A673 (cell line): Measurements from ENCODE around the gene SEMG1. TPM values are rescaled to one million over a fixed set of nuclear protein-coding genes. Genes with fewer than 3 reads are reported as not detected.

Experiments
- BruUV-seq: library from RNA; stranded (reverse); fragments of 400-500 nt; replicated peaks from 2 replicates; lab custom pipeline; 2021; lab: Mats Ljungman, UMichigan
- CTCF ChIA-PET: fragments of 300-600 bp; sonication (Branson Sonifier 250); formaldehyde crosslinking; loops from one replicate; lab custom pipeline; 2022; ENCODE audit warnings: antibody characterized with exemption; lab: Charles Lee
- POLR2A ChIA-PET: fragments of 300-600 bp; sonication (Branson Sonifier 250); formaldehyde crosslinking; loops from one replicate; lab custom pipeline; 2022; ENCODE audit warnings: antibody characterized with exemption; ENCODE audit not compliant: low non-redundant PET; lab: Charles Lee
- DNase-seq: peaks from one replicate; pipeline ENCODE4 v3.0.0-alpha.2; 2015; ENCODE audit warnings: low spot score
- H3K27ac ChIP-seq: fragments of 200-600 bp; sonication (generic); 2 replicates; pipeline ENCODE4 v1.5.1; 2016; ENCODE audit warnings: mixed run types, low read depth, mild to moderate bottlenecking, mixed read lengths, antibody characterized with exemption, low read length; ENCODE audit not compliant: poor library complexity, severe bottlenecking
- H3K27me3 ChIP-seq: fragments of 200-600 bp; sonication (generic); replicated peaks from 2 replicates; pipeline ENCODE4 v1.6.1; 2017; ENCODE audit warnings: mixed run types, low read depth, mild to moderate bottlenecking, mixed read lengths, antibody characterized with exemption, low read length; ENCODE audit not compliant: insufficient read depth, poor library complexity
- H3K36me3 ChIP-seq: fragments of 200-600 bp; sonication (generic); 2 replicates; pipeline ENCODE4 v1.6.1; 2016; ENCODE audit warnings: mixed run types, mild to moderate bottlenecking, mixed read lengths, antibody characterized with exemption, low read length; ENCODE audit not compliant: insufficient read depth, poor library complexity, severe bottlenecking
- H3K4me1 ChIP-seq: fragments of 200-600 bp; sonication (generic); 2 replicates; pipeline ENCODE4 v1.6.1; 2017; ENCODE audit warnings: mixed run types, mild to moderate bottlenecking, mixed read lengths, antibody characterized with exemption, low read length; ENCODE audit not compliant: insufficient read depth, poor library complexity, severe bottlenecking
- H3K4me3 ChIP-seq: fragments of 200-600 bp; sonication (generic); 2 replicates; pipeline ENCODE4 v1.5.1; 2016; ENCODE audit warnings: low read depth, mixed run types, mild to moderate bottlenecking, mixed read lengths, low read length; ENCODE audit not compliant: poor library complexity, severe bottlenecking
- H3K9me3 ChIP-seq: fragments of 200-600 bp; sonication (generic); 2 replicates; pipeline ENCODE4 v1.6.1; 2016; ENCODE audit warnings: mixed run types, low read depth, mild to moderate bottlenecking, mixed read lengths, antibody characterized with exemption, low read length; ENCODE audit not compliant: poor library complexity, severe bottlenecking
- EZH2 ChIP-seq: fragments of 200-600 bp; sonication (generic); IDR thresholded peaks from 2 replicates; pipeline ENCODE4 v1.6.1; 2017; ENCODE audit warnings: borderline replicate concordance, low read depth, mild to moderate bottlenecking, mixed read lengths, antibody characterized with exemption, low read length; ENCODE audit not compliant: poor library complexity, severe bottlenecking
- intact Hi-C: fragments of 100-400 bp; cut with micrococcal nuclease; formaldehyde crosslinking; loops from one replicate; pipeline ENCODE4 v1.10.0; 2022; ENCODE audit not compliant: unreplicated experiment
- total RNA-seq: library from RNA; stranded (reverse); gene quantifications from 2 replicates; pipeline ENCODE4 v1.2.3, GENCODE V29; 2021
- TF ChIP-seq, protein P1 (sequence below): fragments of 300-800, 200-600 bp; sonication (generic); conservative IDR thresholded peaks from 2 replicates; pipeline ENCODE4 v1.5.1; 2017; ENCODE audit warnings: low read depth, mild to moderate bottlenecking, antibody characterized with exemption, low read length, moderate library complexity, mixed read lengths

Gene SEMG1
- total RNA-seq, 1 experiment from 2014 or later, result 5.5 TPM

DNA sequence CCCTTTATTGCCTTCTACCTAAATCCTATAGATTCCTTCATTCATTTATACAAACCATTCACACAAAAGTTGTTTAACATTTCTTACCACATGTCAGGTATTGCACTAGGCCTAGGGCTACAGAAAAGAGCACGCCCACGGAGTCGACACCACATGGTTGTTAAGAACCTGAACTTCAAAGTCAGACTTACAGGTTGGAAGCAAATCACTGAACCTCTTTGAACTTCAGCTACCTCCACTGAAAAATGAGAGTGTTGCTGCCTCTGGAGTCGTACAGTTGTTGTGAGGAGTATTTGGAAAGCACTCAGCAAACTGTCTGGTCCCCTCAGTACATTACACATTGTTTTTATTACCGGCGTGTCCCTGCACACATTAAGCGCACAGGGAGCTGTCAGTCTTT, 50.9 kb downstream of the SEMG1 start:
- H3K4me1 ChIP-seq, result no peaks in the 10 kb centered on the region
- TF ChIP-seq, protein P1, sequence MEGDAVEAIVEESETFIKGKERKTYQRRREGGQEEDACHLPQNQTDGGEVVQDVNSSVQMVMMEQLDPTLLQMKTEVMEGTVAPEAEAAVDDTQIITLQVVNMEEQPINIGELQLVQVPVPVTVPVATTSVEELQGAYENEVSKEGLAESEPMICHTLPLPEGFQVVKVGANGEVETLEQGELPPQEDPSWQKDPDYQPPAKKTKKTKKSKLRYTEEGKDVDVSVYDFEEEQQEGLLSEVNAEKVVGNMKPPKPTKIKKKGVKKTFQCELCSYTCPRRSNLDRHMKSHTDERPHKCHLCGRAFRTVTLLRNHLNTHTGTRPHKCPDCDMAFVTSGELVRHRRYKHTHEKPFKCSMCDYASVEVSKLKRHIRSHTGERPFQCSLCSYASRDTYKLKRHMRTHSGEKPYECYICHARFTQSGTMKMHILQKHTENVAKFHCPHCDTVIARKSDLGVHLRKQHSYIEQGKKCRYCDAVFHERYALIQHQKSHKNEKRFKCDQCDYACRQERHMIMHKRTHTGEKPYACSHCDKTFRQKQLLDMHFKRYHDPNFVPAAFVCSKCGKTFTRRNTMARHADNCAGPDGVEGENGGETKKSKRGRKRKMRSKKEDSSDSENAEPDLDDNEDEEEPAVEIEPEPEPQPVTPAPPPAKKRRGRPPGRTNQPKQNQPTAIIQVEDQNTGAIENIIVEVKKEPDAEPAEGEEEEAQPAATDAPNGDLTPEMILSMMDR, result no peak
- TF ChIP-seq EZH2, result no peak
- DNase-seq, result no peak
- H3K4me3 ChIP-seq, result no peak overlapping the region
- H3K27ac ChIP-seq, result no peak overlapping the region
- H3K27me3 ChIP-seq, result peaks cover 32% of the 10 kb centered on the region
- H3K36me3 ChIP-seq, result no peaks in the 10 kb centered on the region
- CTCF ChIA-PET, result interaction anchor here (0.9 kb wide), 1 partner anchor 214 kb away, joined by 3 read pairs; no protein-coding TSS in a partner anchor
- no peaks in the 10 kb centered on the region for H3K9me3 ChIP-seq
- BruUV-seq, result no TSS peak
- intact Hi-C loops, result no loop called here
- POLR2A ChIA-PET, result no interaction called here

DNA sequence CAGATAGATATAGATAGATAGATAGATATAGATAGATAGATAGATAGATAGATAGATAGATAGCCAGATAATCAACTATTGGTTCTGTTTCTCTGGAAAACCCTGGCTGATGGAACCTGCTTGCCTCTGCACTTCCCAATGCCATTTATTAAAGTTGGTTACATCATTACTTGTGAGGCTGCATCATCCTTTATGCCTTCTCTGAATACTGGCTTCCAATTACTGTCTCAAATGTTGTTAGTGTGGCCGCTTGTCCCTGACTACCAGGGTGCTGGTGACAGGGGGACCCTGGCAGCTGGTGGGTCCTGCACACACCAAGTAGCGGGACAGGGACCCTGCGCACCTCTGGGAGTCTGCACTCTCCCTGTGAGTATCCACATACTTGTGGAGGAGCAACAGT, 51.4 kb downstream of the SEMG1 start:
- Histone ChIP-seq H3K27me3 (peaks cover 34% of the 10 kb centered on the region), H3K9me3 (no peaks in the 10 kb centered on the region), H3K4me1 (no peaks in the 10 kb centered on the region), H3K36me3 (no peaks in the 10 kb centered on the region), H3K27ac (no peak overlapping the region), H3K4me3 (no peak overlapping the region)
- intact Hi-C loops, result no loop called here
- POLR2A ChIA-PET, result no interaction called here
- no TSS peak for BruUV-seq
- TF ChIP-seq, protein P1, result no peak
- no peak for TF ChIP-seq EZH2
- no peak for DNase-seq
- CTCF ChIA-PET, result interaction anchor here (0.9 kb wide), 1 partner anchor 214 kb away, joined by 3 read pairs; no protein-coding TSS in a partner anchor

DNA sequence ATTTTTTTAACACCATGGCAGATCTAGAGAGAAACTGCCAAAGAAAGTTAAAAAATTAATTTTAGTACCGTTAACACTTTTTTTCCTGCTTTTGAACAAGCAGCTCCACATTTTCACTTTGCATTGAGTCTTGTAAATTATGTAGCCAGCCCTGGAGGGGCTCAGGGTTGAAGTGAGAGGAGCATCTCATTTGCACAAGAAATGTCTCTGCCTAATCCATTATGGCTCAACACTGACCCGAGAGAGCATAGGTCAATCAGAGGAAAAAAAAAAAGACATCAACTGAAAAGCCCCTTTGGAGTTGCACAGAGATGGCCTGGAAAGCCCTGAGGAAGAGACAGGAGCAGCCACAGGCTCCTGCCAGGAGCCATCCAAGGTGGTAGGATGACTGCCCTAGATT, 51.8 kb downstream of the SEMG1 start:
- no peak overlapping the region for H3K4me3 ChIP-seq
- intact Hi-C loops, result no loop called here
- no peak for DNase-seq
- no TSS peak for BruUV-seq
- H3K4me1 ChIP-seq, result no peaks in the 10 kb centered on the region
- H3K27ac ChIP-seq, result no peak overlapping the region
- ChIA-PET CTCF (interaction anchor here (0.9 kb wide), 1 partner anchor 215 kb away, joined by 3 read pairs; no protein-coding TSS in a partner anchor), POLR2A (no interaction called here)
- no peak for TF ChIP-seq EZH2
- TF ChIP-seq, protein P1, result no peak
- H3K9me3 ChIP-seq, result no peaks in the 10 kb centered on the region
- H3K36me3 ChIP-seq, result no peaks in the 10 kb centered on the region
- peaks cover 34% of the 10 kb centered on the region for H3K27me3 ChIP-seq

Other genes with a start within 250 kb of the SEMG1 start
- 49.3 and 53.5 TPM in 2 replicates for gene TOMM34, start 246.6 kb upstream of the SEMG1 start, total RNA-seq
- gene STK4, start 240.5 kb upstream of the SEMG1 start, total RNA-seq, result 52.7 and 53.2 TPM in 2 replicates
- not detected in 2 replicates for gene KCNS1, start 105.9 kb upstream of the SEMG1 start, total RNA-seq
- not detected in 2 replicates for gene WFDC5, start 91.9 kb upstream of the SEMG1 start, total RNA-seq
- gene WFDC12, start 82.6 kb upstream of the SEMG1 start, total RNA-seq, result not detected in 2 replicates
- gene PI3, start 32.1 kb upstream of the SEMG1 start, total RNA-seq, result not detected in 2 replicates
- not detected in 2 replicates for gene SEMG2, start 14.3 kb downstream of the SEMG1 start, total RNA-seq
- not detected in 2 replicates for gene SLPI, start 47.5 kb downstream of the SEMG1 start, total RNA-seq
- gene RBPJL, start 99.8 kb downstream of the SEMG1 start, total RNA-seq, result not detected in 2 replicates
- 0.28 and 0.31 TPM in 2 replicates for gene MATN4, start 101.3 kb downstream of the SEMG1 start, total RNA-seq
- 14.8 and 16.3 TPM in 2 replicates for gene SDC4, start 141.4 kb downstream of the SEMG1 start, total RNA-seq
- 20.0 and 22.8 TPM in 2 replicates for gene SYS1, start 156.1 kb downstream of the SEMG1 start, total RNA-seq
- gene TP53TG5, start 171.3 kb downstream of the SEMG1 start, total RNA-seq, result 0.69 TPM in 1 of 2 replicates, not detected in the other
- 36.4 and 38.6 TPM in 2 replicates for gene DBNDD2, start 201.3 kb downstream of the SEMG1 start, total RNA-seq
- gene PIGT, start 209.1 kb downstream of the SEMG1 start, total RNA-seq, result 97.2 and 97.3 TPM in 2 replicates